GM19463 (cell line): ENCODE results near the gene WIPF3.
A peak's percentile ranks its signal among the peaks of the same experiment; 100 is the strongest.

Source experiments
- ATAC-seq: cut with Tn5 transposase; IDR thresholded peaks from one replicate; pipeline ENCODE4 v1.9.1; 2021; ENCODE audit warnings: mild to moderate bottlenecking, moderate library complexity; ENCODE audit not compliant: unreplicated experiment

Gene WIPF3

DNA sequence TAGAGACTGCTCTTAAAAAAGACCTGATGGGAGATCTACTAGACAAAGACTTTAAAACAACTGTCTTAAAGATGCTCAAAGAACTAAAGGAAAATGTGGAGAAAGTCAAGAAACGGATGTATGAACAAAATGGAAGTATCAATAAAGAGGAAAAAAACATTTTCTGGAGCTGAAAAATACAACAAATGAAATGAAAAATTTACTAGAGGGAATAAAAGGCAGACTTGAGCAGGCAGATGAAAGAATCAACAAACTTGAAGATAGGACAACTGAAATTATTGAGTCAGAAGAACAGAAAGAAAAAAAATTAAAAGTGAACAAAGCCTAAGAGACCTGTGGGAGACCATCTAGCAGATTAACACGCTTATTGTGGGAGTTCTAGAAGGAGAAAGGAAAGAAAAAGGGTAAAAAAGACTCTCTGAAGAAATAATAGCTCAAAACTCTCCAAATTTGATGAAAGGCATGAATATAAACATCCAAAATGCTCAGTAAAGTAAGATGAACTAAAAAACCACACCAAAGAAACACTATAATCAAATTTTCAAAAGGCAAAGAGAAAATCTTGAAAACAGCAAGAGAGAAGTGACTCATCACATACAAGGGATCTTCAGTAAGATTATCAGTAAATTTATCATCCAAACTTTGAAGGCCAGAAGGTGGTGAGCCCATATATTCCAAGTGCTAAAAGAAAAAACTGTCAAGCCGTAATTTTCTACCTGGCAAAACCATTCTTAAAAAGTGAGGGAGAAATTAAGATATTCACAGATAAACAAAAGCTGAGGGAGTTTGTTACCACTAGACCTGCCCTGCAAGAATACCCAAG, 100.1 kb downstream of the WIPF3 start:
- no peak for ATAC-seq

DNA sequence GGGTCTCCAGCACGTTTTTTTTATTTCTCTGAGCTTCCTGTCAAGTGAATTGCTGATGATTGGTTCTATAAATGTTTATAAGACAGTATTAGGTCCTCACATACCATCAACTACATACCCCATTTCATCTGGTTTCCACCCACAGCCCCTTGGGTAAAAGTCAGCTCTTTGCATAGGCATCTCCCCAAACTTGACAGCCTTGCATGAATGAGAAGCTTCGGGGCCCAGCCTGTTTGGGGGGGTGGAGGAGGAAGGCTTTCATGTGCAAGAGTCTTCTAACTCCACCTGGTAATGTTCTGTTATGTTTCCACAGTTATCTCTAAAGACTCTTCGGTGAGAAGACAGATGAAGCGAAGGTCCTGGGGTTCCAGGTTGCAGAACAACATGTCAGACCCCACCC, 107.9 kb downstream of the WIPF3 start:
- no peak for ATAC-seq

DNA sequence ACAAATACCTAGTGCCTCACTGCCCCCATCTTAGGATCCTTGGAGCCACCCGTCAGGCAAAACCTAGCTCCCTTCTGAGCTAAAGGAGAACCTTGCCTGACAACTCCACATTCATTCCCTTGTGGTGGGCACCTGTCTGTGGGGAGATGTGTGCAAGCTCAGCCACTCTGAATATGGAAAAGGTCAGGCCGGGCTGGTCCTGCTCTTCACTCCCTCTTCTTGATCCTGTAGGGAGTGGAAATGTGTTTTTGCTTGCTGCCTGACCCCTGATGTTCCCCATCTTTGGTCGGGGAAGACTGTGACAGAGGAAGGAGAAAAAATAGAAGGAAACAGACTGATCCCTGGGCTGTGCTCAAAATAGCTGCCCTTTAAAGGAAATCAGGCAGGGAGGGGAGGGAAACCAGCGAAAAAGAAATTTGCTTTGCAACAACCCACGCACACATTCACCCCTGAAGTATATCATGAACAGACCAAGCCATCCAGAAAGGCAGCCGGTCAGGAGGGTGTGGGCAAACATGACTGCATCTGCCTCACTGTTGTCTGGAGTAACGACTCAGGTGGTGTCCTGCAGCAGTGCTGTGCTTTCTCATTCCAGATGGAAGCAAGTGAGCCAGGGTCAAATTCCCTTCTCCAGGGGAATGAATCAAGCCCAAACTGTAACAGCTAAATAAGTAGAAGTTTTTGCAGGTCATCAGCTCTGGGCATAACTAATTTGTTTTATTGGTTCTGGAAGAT, 109.3 kb downstream of the WIPF3 start:
- ATAC-seq = no peak

DNA sequence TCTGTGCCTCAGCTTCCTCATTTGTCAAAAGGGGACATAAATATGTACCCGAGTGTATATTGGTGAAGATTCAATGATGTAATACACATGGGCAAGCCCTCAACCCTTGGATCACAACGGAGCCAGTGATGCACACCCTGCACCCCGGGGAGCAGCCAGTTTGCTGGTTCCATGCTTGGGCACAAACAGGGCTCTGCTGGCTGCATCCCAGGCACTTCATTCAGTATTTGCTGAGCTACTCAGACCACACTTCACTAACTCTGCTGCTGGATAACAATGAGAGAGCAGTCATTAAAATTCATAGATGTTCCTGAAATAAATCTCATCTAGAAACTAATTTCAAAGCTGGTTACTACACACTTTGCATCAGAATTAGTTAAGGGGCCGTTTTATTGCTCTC, 111.3 kb downstream of the WIPF3 start:
- ATAC-seq = no peak

- no peak for ATAC-seq
Observed at GRCh38 chr7:29918850-29919249, 112.5 kb downstream of the WIPF3 start.

DNA sequence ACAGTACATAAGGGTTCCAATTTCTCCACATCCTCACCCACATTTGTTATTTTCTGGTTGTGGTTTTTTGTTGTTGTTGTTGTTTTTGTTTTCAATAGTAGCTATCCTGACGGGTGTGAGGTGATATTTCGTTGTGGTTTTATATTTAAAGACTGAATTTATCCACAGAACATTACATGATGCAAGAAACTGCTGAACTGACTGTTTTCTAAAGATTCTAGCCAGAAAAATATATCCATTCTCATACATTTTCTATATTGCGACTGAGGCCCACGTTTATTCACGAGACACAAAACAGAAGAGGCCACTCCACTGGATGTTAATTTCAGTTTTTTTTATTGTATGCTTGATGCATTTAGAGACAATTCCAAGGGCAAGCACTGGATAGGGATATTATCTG, 113.5 kb downstream of the WIPF3 start:
- no peak for ATAC-seq

- ATAC-seq = no peak
Observed at GRCh38 chr7:29920491-29920890, 114.2 kb downstream of the WIPF3 start.

DNA sequence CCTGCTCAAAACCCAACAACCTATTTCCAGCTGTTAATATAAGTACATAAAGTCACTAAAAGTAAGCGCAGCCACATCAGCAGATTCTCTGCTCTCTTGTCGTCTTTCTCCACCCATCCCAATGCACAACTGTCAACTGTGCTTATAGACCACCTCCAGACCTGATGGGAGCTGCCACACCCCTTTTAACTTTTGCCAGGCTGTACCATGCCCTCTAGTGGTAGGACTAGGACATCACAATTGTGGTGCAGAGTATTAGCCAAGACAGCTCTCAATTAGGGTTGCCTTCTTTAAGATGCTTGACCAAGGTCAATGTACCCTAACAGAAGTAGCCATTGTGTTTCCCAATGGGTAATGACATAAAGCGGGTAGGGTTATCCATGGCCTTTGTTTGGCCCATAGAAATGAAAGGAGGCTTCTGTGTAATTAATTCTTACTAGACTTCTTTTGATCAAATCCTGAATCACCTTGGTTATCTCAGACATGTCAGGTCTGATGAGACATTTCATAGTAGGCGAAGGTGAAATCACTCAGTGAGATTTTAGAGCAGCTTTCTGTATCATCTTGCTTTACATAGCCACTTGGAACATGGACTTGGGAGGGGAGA, 115.2 kb downstream of the WIPF3 start:
- ATAC-seq = peak; percentile 82

DNA sequence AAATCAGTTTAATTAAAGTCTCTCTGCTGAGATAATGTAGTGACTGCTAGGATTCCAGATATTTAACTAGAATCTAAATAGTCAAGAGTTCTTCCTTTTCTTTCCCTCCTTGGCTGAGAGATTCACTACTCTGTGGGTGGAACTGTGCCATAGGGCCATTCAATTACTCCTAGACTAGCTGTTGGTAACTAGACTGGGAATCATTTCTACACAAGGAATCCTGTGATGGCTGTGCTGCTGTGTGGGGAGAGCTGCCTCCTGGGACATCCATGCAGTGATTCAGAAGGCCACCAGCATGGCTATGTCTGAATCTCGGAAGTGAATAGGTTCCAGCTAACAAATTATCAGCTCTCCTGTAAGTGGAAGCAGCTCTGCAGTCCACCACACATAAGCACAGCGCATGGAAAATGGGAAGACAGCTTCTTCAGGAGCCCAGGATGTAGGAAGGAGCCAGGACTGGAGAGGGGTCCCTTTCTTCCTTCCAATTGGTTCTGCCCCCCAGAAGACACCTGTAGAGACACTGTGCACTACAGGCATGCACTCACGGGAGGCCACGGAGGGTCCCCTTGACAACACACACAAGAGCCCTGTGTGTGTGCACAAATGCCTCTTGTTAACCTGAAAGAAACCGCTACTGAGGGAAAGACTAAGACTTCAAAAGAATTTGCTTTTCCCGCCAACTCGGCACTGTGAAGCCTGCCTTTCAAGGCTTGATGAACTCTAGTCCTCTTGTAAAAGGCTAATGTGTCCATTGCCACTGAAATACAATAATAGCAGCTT, 116.8 kb downstream of the WIPF3 start:
- no peak for ATAC-seq

DNA sequence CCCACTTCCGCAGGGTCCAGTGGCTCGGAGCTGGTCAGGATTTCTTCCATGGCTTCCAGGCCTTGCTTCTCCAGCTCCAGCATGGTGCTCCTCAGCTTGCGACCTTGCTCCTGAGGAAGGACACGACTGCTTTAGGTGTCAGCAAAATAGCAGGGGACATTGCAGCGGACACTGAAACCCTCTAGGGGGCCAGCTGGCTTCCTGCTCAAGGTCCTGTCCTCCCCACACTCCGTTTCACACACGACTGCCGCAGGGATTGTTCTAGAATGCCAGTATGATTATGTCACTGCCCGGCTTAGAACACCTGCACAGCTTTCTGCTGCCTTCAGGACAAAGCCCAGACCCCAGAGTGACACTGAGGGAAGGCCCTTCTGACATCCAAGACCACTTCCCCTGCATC, 117.7 kb downstream of the WIPF3 start:
- no peak for ATAC-seq

GRCh38 chr7:29924684-29925083, 118.4 kb downstream of the WIPF3 start:
- ATAC-seq = no peak

GRCh38 chr7:29926216-29926615, 119.9 kb downstream of the WIPF3 start:
- no peak for ATAC-seq

GRCh38 chr7:29926741-29927140, 120.4 kb downstream of the WIPF3 start:
- no peak for ATAC-seq

DNA sequence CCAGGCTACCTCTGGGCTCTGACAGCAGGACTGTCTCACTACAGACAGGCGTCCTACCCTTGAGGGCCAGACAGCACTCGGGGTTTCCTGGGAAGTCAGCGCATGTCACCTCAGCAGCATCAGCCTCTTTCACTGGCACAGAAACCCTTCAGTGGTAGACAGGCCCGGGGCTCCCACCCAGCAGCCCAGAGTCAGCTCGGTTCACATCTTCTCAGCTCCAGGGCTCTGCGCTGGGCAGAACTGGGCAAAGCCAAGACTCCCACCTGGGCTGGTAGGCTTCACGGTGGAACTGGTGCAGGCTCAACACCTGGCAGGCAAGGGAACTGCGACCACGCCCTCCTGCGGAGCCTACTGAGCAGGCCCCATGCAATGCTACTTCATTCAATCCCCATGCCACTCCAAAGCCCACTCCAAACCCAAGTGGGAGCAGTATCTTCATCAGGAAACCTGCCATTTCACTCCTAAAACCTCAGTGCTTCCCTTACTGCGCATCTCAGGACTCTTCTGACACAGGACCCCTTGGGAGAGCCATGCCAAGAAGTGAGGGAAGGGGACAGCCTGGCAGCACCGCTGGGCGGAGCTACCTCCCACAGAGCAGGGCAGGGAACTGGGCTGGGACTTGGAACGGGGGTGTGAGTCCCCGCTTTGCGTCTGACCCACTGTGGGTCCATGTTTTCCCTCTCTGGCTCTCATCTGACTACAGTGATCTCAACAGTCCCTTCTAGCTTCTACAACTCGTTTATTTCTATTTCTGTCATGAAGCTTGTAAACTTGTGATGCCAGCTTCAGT, 122.9 kb downstream of the WIPF3 start:
- ATAC-seq = no peak

- ATAC-seq = no peak
Observed at GRCh38 chr7:29935111-29935510, 128.8 kb downstream of the WIPF3 start.

GRCh38 chr7:29937132-29937531, 130.8 kb downstream of the WIPF3 start:
- no peak for ATAC-seq

GRCh38 chr7:29940199-29940598, 133.9 kb downstream of the WIPF3 start:
- ATAC-seq = no peak

- ATAC-seq = no peak
Observed at GRCh38 chr7:29945259-29945809, 139.0 kb downstream of the WIPF3 start.

- ATAC-seq = no peak
Observed at GRCh38 chr7:29946428-29947186, 140.3 kb downstream of the WIPF3 start.
